Thoracic aorta (tissue), 2 donors: ENCODE measurements around the gene TPSD1. TPM values are rescaled to one million over a fixed set of nuclear protein-coding genes. Genes with fewer than 3 reads are reported as not detected.

Experiments
- ATAC-seq: fragments of 150-250 bp; one replicate; pipeline ENCODE4 v1.8.0; 2017; ENCODE audit warnings: low read depth; ENCODE audit not compliant: insufficient number of reproducible peaks, low FRiP score
- DNase-seq: peaks from one replicate; pipeline ENCODE4 v3.0.0-alpha.2; 2020; ENCODE audit warnings: low spot score
- H3K27ac ChIP-seq, 2 donors: fragments of 200-600 bp; sonication (generic); 1 replicate in 1 of 2; 2 replicates in 1 of 2; pipeline ENCODE4 v1.5.1; 2016; ENCODE audit warnings: mild to moderate bottlenecking in 2 of 2, moderate library complexity in 2 of 2
- H3K27me3 ChIP-seq: fragments of 200-600 bp; sonication (generic); replicated peaks from 2 replicates; pipeline ENCODE4 v1.6.0; 2016; ENCODE audit warnings: mild to moderate bottlenecking; ENCODE audit not compliant: insufficient read depth
- H3K36me3 ChIP-seq: fragments of 200-600 bp; sonication (generic); one replicate; pipeline ENCODE4 v1.5.1; 2016
- H3K4me1 ChIP-seq, 2 donors: fragments of 200-600 bp; sonication (generic); 1 replicate in 1 of 2; 2 replicates in 1 of 2; pipeline versions ENCODE4 v1.5.1 to v1.6.0; 2016; ENCODE audit warnings: low read depth in 2 of 2, mild to moderate bottlenecking in 1 of 2; ENCODE audit not compliant: control insufficient read depth in 1 of 2
- H3K4me3 ChIP-seq: fragments of 200-600 bp; sonication (generic); 2 replicates; pipeline ENCODE4 v1.5.1; 2016; ENCODE audit warnings: mild to moderate bottlenecking
- H3K9me3 ChIP-seq: fragments of 200-600 bp; sonication (generic); 2 replicates; pipeline ENCODE4 v1.5.1; 2016
- total RNA-seq, 2 donors: library from RNA; depleted of rRNA; stranded (reverse); fragments of >200 nt; gene quantifications; one replicate each; pipeline versions ENCODE4 v1.1.0 to v1.2.3, GENCODE V29; 2016
- TF ChIP-seq, protein P1 (sequence below): fragments of 200-600 bp; sonication (generic); IDR thresholded peaks from one replicate; pipeline ENCODE4 v1.5.1; 2019; ENCODE audit warnings: antibody characterized with exemption

TPSD1 gene
- total RNA-seq, 2 donors from 2014 or later, result 3.1 TPM; not detected in 1

DNA sequence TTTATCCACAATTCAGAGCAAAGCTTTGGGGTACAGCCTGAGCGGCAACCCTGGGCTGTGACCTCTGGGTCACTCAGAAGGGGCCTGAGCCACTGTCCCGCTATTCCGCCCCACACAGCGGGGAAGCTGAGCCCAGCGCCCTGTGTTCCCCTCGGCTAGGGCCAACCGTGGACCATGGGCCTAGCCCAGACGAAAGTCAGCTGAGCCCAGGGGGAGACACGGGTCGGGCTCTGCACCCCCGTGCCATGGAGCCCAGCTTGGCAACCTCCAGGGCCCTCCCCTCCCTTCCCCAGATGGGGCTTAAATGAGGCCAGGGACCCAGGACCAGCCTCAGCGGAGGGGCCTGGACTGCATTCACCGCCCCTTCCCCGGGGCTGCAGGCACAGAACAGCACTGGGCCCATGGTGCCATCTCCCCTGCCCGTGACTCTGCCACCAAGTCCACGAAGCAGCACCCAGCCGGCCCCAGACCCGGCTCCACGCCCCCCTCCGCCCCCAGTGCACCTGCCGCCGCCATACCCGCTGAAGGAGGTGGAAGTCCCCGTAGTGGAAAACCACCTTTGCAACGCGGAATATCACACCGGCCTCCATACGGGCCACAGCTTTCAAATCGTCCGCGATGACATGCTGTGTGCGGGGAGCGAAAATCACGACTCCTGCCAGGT, 1.8 kb downstream of the TPSD1 start:
- Histone ChIP-seq H3K9me3 (no peaks in the 10 kb centered on the region), H3K4me1 (no peaks in the 10 kb centered on the region), H3K4me3 (no peak overlapping the region), H3K27me3 (no peaks in the 10 kb centered on the region), H3K27ac (no peak overlapping the region), H3K36me3 (no peaks in the 10 kb centered on the region)
- no peak for DNase-seq
- ATAC-seq, result no peak
- TF ChIP-seq, protein P1, sequence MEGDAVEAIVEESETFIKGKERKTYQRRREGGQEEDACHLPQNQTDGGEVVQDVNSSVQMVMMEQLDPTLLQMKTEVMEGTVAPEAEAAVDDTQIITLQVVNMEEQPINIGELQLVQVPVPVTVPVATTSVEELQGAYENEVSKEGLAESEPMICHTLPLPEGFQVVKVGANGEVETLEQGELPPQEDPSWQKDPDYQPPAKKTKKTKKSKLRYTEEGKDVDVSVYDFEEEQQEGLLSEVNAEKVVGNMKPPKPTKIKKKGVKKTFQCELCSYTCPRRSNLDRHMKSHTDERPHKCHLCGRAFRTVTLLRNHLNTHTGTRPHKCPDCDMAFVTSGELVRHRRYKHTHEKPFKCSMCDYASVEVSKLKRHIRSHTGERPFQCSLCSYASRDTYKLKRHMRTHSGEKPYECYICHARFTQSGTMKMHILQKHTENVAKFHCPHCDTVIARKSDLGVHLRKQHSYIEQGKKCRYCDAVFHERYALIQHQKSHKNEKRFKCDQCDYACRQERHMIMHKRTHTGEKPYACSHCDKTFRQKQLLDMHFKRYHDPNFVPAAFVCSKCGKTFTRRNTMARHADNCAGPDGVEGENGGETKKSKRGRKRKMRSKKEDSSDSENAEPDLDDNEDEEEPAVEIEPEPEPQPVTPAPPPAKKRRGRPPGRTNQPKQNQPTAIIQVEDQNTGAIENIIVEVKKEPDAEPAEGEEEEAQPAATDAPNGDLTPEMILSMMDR, result no peak

DNA sequence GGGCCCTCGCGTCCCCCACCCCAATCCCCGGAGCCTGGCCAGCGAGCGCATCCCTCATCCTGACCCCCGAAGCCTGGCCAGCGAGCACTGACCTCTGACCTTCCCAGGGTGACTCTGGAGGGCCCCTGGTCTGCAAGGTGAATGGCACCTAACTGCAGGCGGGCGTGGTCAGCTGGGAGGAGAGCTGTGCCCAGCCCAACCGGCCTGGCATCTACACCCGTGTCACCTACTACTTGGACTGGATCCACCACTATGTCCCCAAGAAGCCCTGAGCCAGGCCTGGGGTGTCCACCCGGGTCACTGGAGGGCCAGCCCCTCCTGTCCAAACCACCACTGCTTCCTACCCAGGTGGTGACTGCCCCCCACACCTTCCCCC, 2.3 kb downstream of the TPSD1 start:
- TF ChIP-seq, protein P1, result no peak
- DNase-seq, result no peak
- no peaks in the 10 kb centered on the region for H3K4me1 ChIP-seq
- no peak overlapping the region for H3K4me3 ChIP-seq
- H3K27ac ChIP-seq, result no peak overlapping the region
- H3K27me3 ChIP-seq, result no peaks in the 10 kb centered on the region
- H3K9me3 ChIP-seq, result no peaks in the 10 kb centered on the region
- no peak for ATAC-seq
- H3K36me3 ChIP-seq, result no peaks in the 10 kb centered on the region

DNA sequence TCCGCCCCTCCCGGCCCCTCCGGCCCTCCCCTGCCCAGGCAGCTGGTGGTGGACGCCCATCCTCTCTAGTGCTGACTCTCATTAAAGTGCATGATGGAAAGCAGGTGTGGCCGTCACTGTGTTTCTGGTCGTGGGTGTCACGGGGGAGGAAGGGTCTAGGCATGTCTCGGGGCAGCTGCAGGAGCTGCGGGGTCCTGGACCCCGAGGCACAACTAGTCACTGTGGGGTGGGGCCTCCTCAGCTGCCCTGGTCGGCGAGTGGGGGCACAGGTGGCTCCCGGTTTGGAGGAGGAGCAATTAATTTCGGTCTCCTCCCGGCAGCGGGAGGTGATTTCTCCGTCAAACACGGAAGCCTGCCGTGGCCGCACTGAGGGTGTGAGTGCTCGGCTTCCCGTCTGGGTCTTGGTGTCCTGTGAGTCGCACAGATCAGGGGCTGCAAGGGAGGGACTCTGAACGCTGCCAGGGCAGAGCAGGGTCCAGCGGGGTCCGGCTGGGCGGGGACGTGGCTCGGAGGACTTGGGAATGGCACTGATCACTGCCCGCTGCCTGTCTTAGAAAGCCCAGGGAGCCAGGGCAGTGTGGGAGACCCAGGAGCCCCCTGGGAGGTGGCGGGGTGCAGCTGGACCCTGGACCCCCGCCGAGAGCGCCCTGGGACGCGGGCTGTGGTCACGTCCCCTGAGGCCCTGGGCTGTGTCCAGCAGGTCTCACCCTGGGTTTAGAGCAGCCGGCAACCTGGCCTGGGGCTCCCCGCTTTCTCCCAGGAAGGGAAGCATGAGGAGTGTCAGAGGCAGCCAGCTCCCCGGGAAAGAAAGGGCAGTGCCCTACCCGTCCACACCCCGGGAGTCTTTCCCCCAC, 3.3 kb downstream of the TPSD1 start:
- Histone ChIP-seq H3K27ac (no peak overlapping the region), H3K4me3 (no peak overlapping the region), H3K9me3 (no peaks in the 10 kb centered on the region), H3K27me3 (no peaks in the 10 kb centered on the region), H3K36me3 (no peaks in the 10 kb centered on the region), H3K4me1 (no peaks in the 10 kb centered on the region)
- TF ChIP-seq, protein P1, result no peak
- DNase-seq (no peak), ATAC-seq (no peak)

GRCh38 chr16:1259760-1260068, 3.8 kb downstream of the TPSD1 start:
- Histone ChIP-seq H3K9me3 (no peaks in the 10 kb centered on the region), H3K4me3 (no peak overlapping the region), H3K27me3 (no peaks in the 10 kb centered on the region), H3K4me1 (no peaks in the 10 kb centered on the region), H3K36me3 (no peaks in the 10 kb centered on the region), H3K27ac (no peak overlapping the region)
- ATAC-seq, result no peak
- TF ChIP-seq, protein P1, result no peak
- DNase-seq, result no peak

DNA sequence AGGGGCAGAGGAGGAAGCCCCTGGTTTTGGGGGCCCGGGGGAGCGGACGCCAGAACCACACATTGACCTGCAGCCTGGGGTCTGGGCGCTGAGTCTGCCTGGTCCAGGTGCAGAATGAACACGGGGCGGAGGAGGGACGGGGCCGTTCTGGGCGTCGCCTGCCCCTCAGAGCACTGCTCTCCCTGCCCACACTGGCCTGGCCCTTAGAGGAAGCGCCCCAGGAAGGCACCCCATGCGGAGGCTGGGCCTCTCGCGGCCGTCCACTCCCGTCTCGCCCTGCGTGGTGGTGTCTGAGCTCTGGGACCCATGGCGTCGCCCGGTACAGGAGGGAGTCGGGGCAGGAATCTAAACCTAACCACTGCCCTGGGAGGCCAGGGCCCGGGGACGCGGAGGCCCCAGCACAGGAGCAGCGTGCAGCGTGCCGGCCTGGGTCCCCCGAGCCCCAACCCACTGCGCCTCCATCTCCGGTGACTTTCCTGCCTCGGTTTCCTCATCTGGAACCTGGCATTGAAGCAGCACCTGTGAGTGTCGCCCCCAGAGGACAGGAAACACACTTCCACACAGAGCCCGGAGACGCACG, 4.3 kb downstream of the TPSD1 start:
- no peaks in the 10 kb centered on the region for H3K36me3 ChIP-seq
- no peak for ATAC-seq
- H3K27ac ChIP-seq, result no peak overlapping the region
- no peaks in the 10 kb centered on the region for H3K9me3 ChIP-seq
- no peak overlapping the region for H3K4me3 ChIP-seq
- DNase-seq, result no peak
- H3K4me1 ChIP-seq, result no peaks in the 10 kb centered on the region
- TF ChIP-seq, protein P1, result no peak
- H3K27me3 ChIP-seq, result no peaks in the 10 kb centered on the region
